ENCODE data around the gene MRPS27. TPM values are rescaled to one million over a fixed set of nuclear protein-coding genes. Genes with fewer than 3 reads are reported as not detected.

The MRPS27 gene
- polyA plus RNA-seq, 2 of the 4 experiments (the other 2 are of a cell fraction): 81.0 to 141 TPM

DNA sequence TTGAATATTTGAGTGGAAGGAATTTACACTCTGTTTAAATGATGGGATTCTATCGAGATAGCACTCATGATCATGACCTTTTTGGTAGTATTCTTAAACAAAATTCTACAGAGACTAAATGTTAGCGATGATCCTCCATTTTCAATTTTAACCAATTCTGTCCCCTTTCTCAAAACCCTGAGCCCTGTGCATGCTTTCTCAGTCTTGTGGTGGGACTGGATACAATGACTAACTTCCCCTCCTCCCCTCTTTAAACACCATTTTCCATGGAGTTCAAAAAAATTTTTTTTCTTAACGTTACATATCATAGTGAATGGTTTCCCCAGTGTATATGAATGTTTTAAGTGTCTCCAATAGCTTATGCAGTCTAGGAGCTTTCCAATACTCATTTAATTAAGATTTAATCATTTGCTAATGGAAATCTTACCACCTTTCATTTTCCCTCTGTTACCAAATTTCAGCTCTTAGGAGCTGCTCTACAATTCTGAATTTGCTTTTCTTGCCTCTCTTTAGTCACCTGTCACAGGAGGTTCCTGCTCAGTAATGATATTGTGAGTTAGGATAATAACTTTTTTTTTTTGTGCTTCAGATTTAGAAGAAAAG, 111.6 kb downstream of the MRPS27 start:
- FAIRE-seq (no peak), ATAC-seq (no peak), DNase-seq (ENCODE audit: low read depth in 1 of 2, low spot score in 1 of 2) (no peak)
- H3K4me2 ChIP-seq: no peak overlapping the region
- no peak for TF ChIP-seq ZFP36 (IDR thresholded peaks at IDR 0.05; ENCODE audit: borderline replicate concordance, partially characterized antibody)
- no peak for TF ChIP-seq CBX8 (IDR thresholded peaks at IDR 0.05)
- TF ChIP-seq POLR2A (IDR thresholded peaks at IDR 0.05; ENCODE audit: low read length): no peak
- TF ChIP-seq, protein P1, sequence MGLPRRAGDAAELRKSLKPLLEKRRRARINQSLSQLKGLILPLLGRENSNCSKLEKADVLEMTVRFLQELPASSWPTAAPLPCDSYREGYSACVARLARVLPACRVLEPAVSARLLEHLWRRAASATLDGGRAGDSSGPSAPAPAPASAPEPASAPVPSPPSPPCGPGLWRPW (IDR thresholded peaks at IDR 0.05): no peak
- TF ChIP-seq TP53 (CRISPR knock-in tag; IDR thresholded peaks at IDR 0.05): no peak
- no peak for TF ChIP-seq ZC3H11A (IDR thresholded peaks at IDR 0.05)
- TF ChIP-seq, protein P2, sequence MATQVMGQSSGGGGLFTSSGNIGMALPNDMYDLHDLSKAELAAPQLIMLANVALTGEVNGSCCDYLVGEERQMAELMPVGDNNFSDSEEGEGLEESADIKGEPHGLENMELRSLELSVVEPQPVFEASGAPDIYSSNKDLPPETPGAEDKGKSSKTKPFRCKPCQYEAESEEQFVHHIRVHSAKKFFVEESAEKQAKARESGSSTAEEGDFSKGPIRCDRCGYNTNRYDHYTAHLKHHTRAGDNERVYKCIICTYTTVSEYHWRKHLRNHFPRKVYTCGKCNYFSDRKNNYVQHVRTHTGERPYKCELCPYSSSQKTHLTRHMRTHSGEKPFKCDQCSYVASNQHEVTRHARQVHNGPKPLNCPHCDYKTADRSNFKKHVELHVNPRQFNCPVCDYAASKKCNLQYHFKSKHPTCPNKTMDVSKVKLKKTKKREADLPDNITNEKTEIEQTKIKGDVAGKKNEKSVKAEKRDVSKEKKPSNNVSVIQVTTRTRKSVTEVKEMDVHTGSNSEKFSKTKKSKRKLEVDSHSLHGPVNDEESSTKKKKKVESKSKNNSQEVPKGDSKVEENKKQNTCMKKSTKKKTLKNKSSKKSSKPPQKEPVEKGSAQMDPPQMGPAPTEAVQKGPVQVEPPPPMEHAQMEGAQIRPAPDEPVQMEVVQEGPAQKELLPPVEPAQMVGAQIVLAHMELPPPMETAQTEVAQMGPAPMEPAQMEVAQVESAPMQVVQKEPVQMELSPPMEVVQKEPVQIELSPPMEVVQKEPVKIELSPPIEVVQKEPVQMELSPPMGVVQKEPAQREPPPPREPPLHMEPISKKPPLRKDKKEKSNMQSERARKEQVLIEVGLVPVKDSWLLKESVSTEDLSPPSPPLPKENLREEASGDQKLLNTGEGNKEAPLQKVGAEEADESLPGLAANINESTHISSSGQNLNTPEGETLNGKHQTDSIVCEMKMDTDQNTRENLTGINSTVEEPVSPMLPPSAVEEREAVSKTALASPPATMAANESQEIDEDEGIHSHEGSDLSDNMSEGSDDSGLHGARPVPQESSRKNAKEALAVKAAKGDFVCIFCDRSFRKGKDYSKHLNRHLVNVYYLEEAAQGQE (IDR thresholded peaks at IDR 0.05): no peak
- no peak for TF ChIP-seq POLR2AphosphoS2 (conservative IDR thresholded peaks at IDR 0.05; ENCODE audit: low read length)
- no peak for TF ChIP-seq HOXB13 (CRISPR knock-in tag; IDR thresholded peaks at IDR 0.05; ENCODE audit: low read depth)
- no peak for TF ChIP-seq ZNF302 (CRISPR knock-in tag; IDR thresholded peaks at IDR 0.05)
- no peak for TF ChIP-seq PBX3 (IDR thresholded peaks at IDR 0.05)
- no peak for TF ChIP-seq RFX5 (IDR thresholded peaks at IDR 0.05)
- no peak for TF ChIP-seq CEBPB (IDR thresholded peaks at IDR 0.05)
- no peak for TF ChIP-seq RCOR1 (IDR thresholded peaks at IDR 0.05; ENCODE audit: low read depth, low read length)
- TF ChIP-seq HEYL (CRISPR knock-in tag; IDR thresholded peaks at IDR 0.05): no peak
- no peak overlapping the region for H3K27ac ChIP-seq
- H3K4me1 ChIP-seq: peaks cover 40% of the 10 kb centered on the region
- POLR2A ChIA-PET: no interaction called here
- no peaks in the 10 kb centered on the region for H3K9me3 ChIP-seq
- H3K4me3 ChIP-seq: no peak overlapping the region
- WGBS (ENCODE audit: missing lambda C conversion rate): 92% methylated on average over 3 of the region's 3 CpGs
- CTCF ChIA-PET: interaction anchor here (1.0 to 1.7 kb wide), 2 partner anchors 9 to 13 kb away, joined by 3 to 5 read pairs; no protein-coding TSS in a partner anchor

- no peak overlapping the region for H3K27ac ChIP-seq
- ATAC-seq: no peak
- H3K4me2 ChIP-seq: no peak overlapping the region
- no peak for FAIRE-seq
- WGBS (ENCODE audit: missing lambda C conversion rate): 95% methylated on average over 3 of the region's 3 CpGs
- H3K4me1 ChIP-seq: peaks cover 40% of the 10 kb centered on the region
- POLR2A ChIA-PET: no interaction called here
- no peak overlapping the region for H3K4me3 ChIP-seq
- DNase-seq (ENCODE audit: low read depth in 1 of 2, low spot score in 1 of 2): no peak
- CTCF ChIA-PET: no interaction called here
- TF ChIP-seq RCOR1 (IDR thresholded peaks at IDR 0.05; ENCODE audit: low read depth, low read length): no peak
- TF ChIP-seq NR3C1 (IDR thresholded peaks at IDR 0.05): no peak
- TF ChIP-seq, protein P3, sequence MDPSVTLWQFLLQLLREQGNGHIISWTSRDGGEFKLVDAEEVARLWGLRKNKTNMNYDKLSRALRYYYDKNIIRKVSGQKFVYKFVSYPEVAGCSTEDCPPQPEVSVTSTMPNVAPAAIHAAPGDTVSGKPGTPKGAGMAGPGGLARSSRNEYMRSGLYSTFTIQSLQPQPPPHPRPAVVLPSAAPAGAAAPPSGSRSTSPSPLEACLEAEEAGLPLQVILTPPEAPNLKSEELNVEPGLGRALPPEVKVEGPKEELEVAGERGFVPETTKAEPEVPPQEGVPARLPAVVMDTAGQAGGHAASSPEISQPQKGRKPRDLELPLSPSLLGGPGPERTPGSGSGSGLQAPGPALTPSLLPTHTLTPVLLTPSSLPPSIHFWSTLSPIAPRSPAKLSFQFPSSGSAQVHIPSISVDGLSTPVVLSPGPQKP (IDR thresholded peaks at IDR 0.05; ENCODE audit: low read depth, low read length): no peak
- no peaks in the 10 kb centered on the region for H3K9me3 ChIP-seq
Measured at GRCh38 chr5:72206994-72207393, 113.0 kb downstream of the MRPS27 start.

GRCh38 chr5:72206160-72206559, 113.9 kb downstream of the MRPS27 start:
- ChIA-PET POLR2A (no interaction called here), CTCF (interaction anchor here (0.7 kb wide), 1 partner anchor 42 kb away, joined by 3 read pairs; no protein-coding TSS in a partner anchor)
- 93% methylated on average over 3 of the region's 3 CpGs for WGBS (ENCODE audit: missing lambda C conversion rate)
- Histone ChIP-seq H3K4me2 (no peak overlapping the region), H3K9me3 (no peaks in the 10 kb centered on the region), H3K4me1 (peaks cover 31% of the 10 kb centered on the region), H3K27ac (peak overlapping the region in 1 of 2 experiments; percentile 38; a peak in 2 of 6 replicates), H3K4me3 (no peak overlapping the region)
- no peak for FAIRE-seq
- no peak for DNase-seq (ENCODE audit: low read depth in 1 of 2, low spot score in 1 of 2)
- TF ChIP-seq PHF8 (IDR thresholded peaks at IDR 0.05; ENCODE audit: borderline replicate concordance, low read depth): no peak
- TF ChIP-seq KDM1A (IDR thresholded peaks at IDR 0.05; ENCODE audit: low read depth): no peak
- TF ChIP-seq ATOH8 (CRISPR knock-in tag; IDR thresholded peaks at IDR 0.05; ENCODE audit: low read depth): no peak
- TF ChIP-seq NFE2L2 (conservative IDR thresholded peaks at IDR 0.05; ENCODE audit: low read length): 0 out of 2 replicates have a peak, but pooled peaks have one; percentile 8
- ATAC-seq: no peak
